HCT116 (cell line): Measurements from ENCODE around the gene WWTR1.

Source experiments
- POLR2A ChIP-seq: IDR thresholded peaks from 2 replicates; pipeline ENCODE4 v1.7.0; 2011; ENCODE audit warnings: borderline replicate concordance; ENCODE audit not compliant: insufficient read depth, insufficient read length; ENCODE audit errors: extremely low read depth
- SIN3A ChIP-seq: IDR thresholded peaks from 2 replicates; pipeline ENCODE4 v1.6.1; 2012; ENCODE audit warnings: low read depth

DNA sequence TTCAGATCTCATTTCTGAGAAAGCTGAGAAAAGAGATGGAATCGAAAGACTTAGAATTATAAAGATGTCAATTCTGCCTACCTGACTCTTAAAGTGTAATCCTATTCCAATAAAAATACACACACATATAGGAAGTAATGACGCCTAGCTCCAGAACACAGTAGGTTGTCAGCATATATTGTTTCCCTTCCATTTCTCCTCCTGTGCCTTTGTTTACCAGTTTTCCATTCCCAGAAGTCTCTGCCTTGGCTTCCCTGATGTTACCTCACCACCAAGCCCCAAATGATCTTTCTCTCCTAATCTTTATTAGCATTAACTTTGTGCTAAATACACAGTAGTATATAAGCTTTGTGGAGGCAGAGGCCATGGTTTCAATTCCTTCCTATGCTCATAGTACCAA, 143.4 kb downstream of the WWTR1 start:
- TF ChIP-seq SIN3A, result no peak
- TF ChIP-seq POLR2A, result no peak
